SU-DHL-6 (cell line): ENCODE data around the gene CAPN14.

ENCODE experiments used
- CTCF ChIP-seq: fragments of 200-600 bp; sonication (generic); IDR thresholded peaks from one replicate; pipeline ENCODE4 v1.5.1; 2017; ENCODE audit warnings: antibody characterized with exemption, mild to moderate bottlenecking, low read length, moderate library complexity; ENCODE audit not compliant: insufficient read depth, poor library complexity, severe bottlenecking
- EZH2phosphoT487 ChIP-seq: fragments of 200-600 bp; sonication (generic), shearing (Covaris generic); conservative IDR thresholded peaks from 2 replicates; pipeline ENCODE4 v1.6.1; 2018; ENCODE audit warnings: mild to moderate bottlenecking, antibody characterized with exemption, low read length, moderate library complexity, mixed read lengths

GRCh38 chr2:31151501-31151900 lies 65.8 kb downstream of the CAPN14 start:
- TF ChIP-seq CTCF: no peak
- no peak for TF ChIP-seq EZH2phosphoT487
